ENCODE results near the gene FILIP1L. TPM values are rescaled to one million over a fixed set of nuclear protein-coding genes. Genes with fewer than 3 reads are reported as not detected.
"Not testable (repeated sequence)": the region's sequence is repeated elsewhere in the genome, so short reads cannot be mapped to it uniquely, and the experiment has no call there.

Gene FILIP1L
- total RNA-seq, 1 donor from 2014 or later = 0.15 TPM

GRCh38 chr3:100059472-100059871 is 54.8 kb downstream of the FILIP1L start:
- Mint-ChIP-seq H3K4me1 (peaks cover 7% of the 10 kb centered on the region), H3K4me3 (no peak overlapping the region)
- no peaks in the 10 kb centered on the region for H3K4me1 ChIP-seq

GRCh38 chr3:100057716-100058575 is 56.4 kb downstream of the FILIP1L start:
- no peak overlapping the region for H3K4me3 ChIP-seq
- H3K4me1 ChIP-seq = peaks cover 4% of the 10 kb centered on the region
- H3K36me3 ChIP-seq = no peaks in the 10 kb centered on the region
- H3K9ac ChIP-seq = no peak overlapping the region
- H3K27ac Mint-ChIP-seq = no peak overlapping the region
- no peaks in the 10 kb centered on the region for H3K27me3 Mint-ChIP-seq (ENCODE audit: insufficient read depth, low read depth)
- no peak overlapping the region for H3K4me2 ChIP-seq
- H3F3A ChIP-seq (ENCODE audit: low read depth) = no peaks in the 10 kb centered on the region
- H3K27ac ChIP-seq = no peak overlapping the region
- no peaks in the 10 kb centered on the region for H3K9me3 ChIP-seq (ENCODE audit: low read depth)
- no peaks in the 10 kb centered on the region for H3K79me2 ChIP-seq (ENCODE audit: low read depth)
- no peaks in the 10 kb centered on the region for H3K27me3 ChIP-seq
- no peak overlapping the region for H3K4me3 Mint-ChIP-seq
- TF ChIP-seq CTCF (IDR thresholded peaks at IDR 0.05) (no peak), EZH2 (IDR thresholded peaks at IDR 0.05) (no peak), EZH2phosphoT487 (IDR thresholded peaks at IDR 0.05) (no peak)
- peaks cover 20% of the 10 kb centered on the region for H3K4me1 Mint-ChIP-seq
- H2AFZ ChIP-seq (replicated peaks) = no peak overlapping the region
- no peaks in the 10 kb centered on the region for H4K20me1 ChIP-seq (ENCODE audit: low read depth)
- no peaks in the 10 kb centered on the region for H3K36me3 Mint-ChIP-seq
- no peak for DNase-seq (ENCODE audit: low spot score)
- H3K9me3 Mint-ChIP-seq = peaks cover 3% of the 10 kb centered on the region

More at GRCh38 chr3:100059472-100059871, 54.8 kb downstream of the FILIP1L start:
- Histone ChIP-seq H3K9me3 (ENCODE audit: low read depth) (no peaks in the 10 kb centered on the region), H4K20me1 (ENCODE audit: low read depth) (no peaks in the 10 kb centered on the region), H3K4me2 (no peak overlapping the region), H2AFZ (replicated peaks) (no peak overlapping the region), H3F3A (ENCODE audit: low read depth) (no peaks in the 10 kb centered on the region), H3K79me2 (ENCODE audit: low read depth) (no peaks in the 10 kb centered on the region), H3K27ac (no peak overlapping the region), H3K27me3 (no peaks in the 10 kb centered on the region), H3K9ac (no peak overlapping the region), H3K4me3 (no peak overlapping the region), H3K36me3 (no peaks in the 10 kb centered on the region)
- DNase-seq (ENCODE audit: low spot score) = no peak
- no peak for TF ChIP-seq CTCF (IDR thresholded peaks at IDR 0.05)
- TF ChIP-seq EZH2 (IDR thresholded peaks at IDR 0.05) = no peak
- no peak for TF ChIP-seq EZH2phosphoT487 (IDR thresholded peaks at IDR 0.05)
- Mint-ChIP-seq H3K27me3 (ENCODE audit: insufficient read depth, low read depth) (no peaks in the 10 kb centered on the region), H3K9me3 (peaks cover 3% of the 10 kb centered on the region), H3K27ac (no peak overlapping the region), H3K36me3 (no peaks in the 10 kb centered on the region)

- no peak overlapping the region for H2AFZ ChIP-seq (replicated peaks)
- H3K79me2 ChIP-seq (ENCODE audit: low read depth) = no peaks in the 10 kb centered on the region
- no peaks in the 10 kb centered on the region for H3F3A ChIP-seq (ENCODE audit: low read depth)
- no peaks in the 10 kb centered on the region for H3K36me3 Mint-ChIP-seq
- no peak overlapping the region for H3K27ac ChIP-seq
- H3K27me3 Mint-ChIP-seq (ENCODE audit: insufficient read depth, low read depth) = no peaks in the 10 kb centered on the region
- H3K4me2 ChIP-seq = no peak overlapping the region
- DNase-seq (ENCODE audit: low spot score) = no peak
- TF ChIP-seq CTCF (IDR thresholded peaks at IDR 0.05) = no peak
- TF ChIP-seq EZH2phosphoT487 (IDR thresholded peaks at IDR 0.05) = no peak
- no peak for TF ChIP-seq EZH2 (IDR thresholded peaks at IDR 0.05)
- peaks cover 3% of the 10 kb centered on the region for H3K9me3 Mint-ChIP-seq
- H3K4me1 ChIP-seq = peaks cover 4% of the 10 kb centered on the region
- H3K4me1 Mint-ChIP-seq = peaks cover 20% of the 10 kb centered on the region
- H3K4me3 Mint-ChIP-seq = no peak overlapping the region
- no peak overlapping the region for H3K9ac ChIP-seq
- H3K9me3 ChIP-seq (ENCODE audit: low read depth) = no peaks in the 10 kb centered on the region
- H3K27me3 ChIP-seq = no peaks in the 10 kb centered on the region
- H3K36me3 ChIP-seq = no peaks in the 10 kb centered on the region
- H3K4me3 ChIP-seq = no peak overlapping the region
- no peaks in the 10 kb centered on the region for H4K20me1 ChIP-seq (ENCODE audit: low read depth)
- H3K27ac Mint-ChIP-seq = no peak overlapping the region
Measured at GRCh38 chr3:100053951-100054620, 60.2 kb downstream of the FILIP1L start.

GRCh38 chr3:100051513-100051912 is 62.8 kb downstream of the FILIP1L start:
- not testable (repeated sequence) for H3F3A ChIP-seq (ENCODE audit: low read depth); H3K4me2 ChIP-seq; H3K4me1 ChIP-seq; H3K36me3 ChIP-seq; H3K27ac Mint-ChIP-seq; H4K20me1 ChIP-seq (ENCODE audit: low read depth); H3K4me3 ChIP-seq; H3K79me2 ChIP-seq (ENCODE audit: low read depth); DNase-seq (ENCODE audit: low spot score); H3K27me3 Mint-ChIP-seq (ENCODE audit: insufficient read depth, low read depth); H3K4me3 Mint-ChIP-seq; H3K9me3 Mint-ChIP-seq; H2AFZ ChIP-seq (replicated peaks); H3K36me3 Mint-ChIP-seq; H3K9me3 ChIP-seq (ENCODE audit: low read depth); H3K9ac ChIP-seq; H3K27ac ChIP-seq; H3K27me3 ChIP-seq
- peaks cover 28% of the 10 kb centered on the region for H3K4me1 Mint-ChIP-seq
